Esophagus squamous epithelium (tissue), 5 donors: ENCODE measurements around the gene KIF7. TPM values are rescaled to one million over a fixed set of nuclear protein-coding genes. Genes with fewer than 3 reads are reported as not detected.
A peak's percentile ranks its signal among the peaks of the same experiment; 100 is the strongest.

Experiments used
- DNase-seq: peaks from one replicate; lab custom pipeline; 2025; lab: John Stamatoyannopoulos, UW
- H3K27ac ChIP-seq, 4 donors: fragments of 200-600 bp; sonication (generic); one replicate each; pipeline ENCODE4 v1.5.1; 2016 to 2019; ENCODE audit warnings: mild to moderate bottlenecking in 1 of 4
- H3K27me3 ChIP-seq, 4 donors: fragments of 200-600 bp; sonication (generic); 1 replicate in 3 of 4; 2 replicates in 1 of 4; pipeline versions ENCODE4 v1.5.1 to v1.6.0; 2017 to 2021; ENCODE audit warnings: antibody characterized with exemption in 1 of 4
- H3K36me3 ChIP-seq, 3 donors: fragments of 200-600 bp; sonication (generic); one replicate each; pipeline ENCODE4 v1.5.1; 2016 to 2019
- H3K4me1 ChIP-seq, 3 donors: fragments of 200-600 bp; sonication (generic); one replicate each; pipeline ENCODE4 v1.5.1; 2017 to 2019
- H3K4me3 ChIP-seq, 4 donors: fragments of 200-600 bp; sonication (generic); 1 replicate in 3 of 4; 2 replicates in 1 of 4; pipeline ENCODE4 v1.5.1; 2016 to 2019; ENCODE audit warnings: mild to moderate bottlenecking in 2 of 4, moderate library complexity in 1 of 4
- H3K9me3 ChIP-seq, 3 donors: fragments of 200-600 bp; sonication (generic); one replicate each; pipeline ENCODE4 v1.5.1; 2016 to 2019
- CTCF ChIP-seq, 6 experiments: fragments of 450-650 bp in 4 of 6; fragments of 200-600 bp in 2 of 6; sonication (generic) in 2 of 6; IDR thresholded peaks; one replicate each; pipeline ENCODE4 v1.5.1; 2016 to 2019; ENCODE audit warnings: antibody characterized with exemption in 6 of 6, mild to moderate bottlenecking in 4 of 6, moderate library complexity in 4 of 6
- POLR2A ChIP-seq, 4 donors: fragments of 450-650 bp; IDR thresholded peaks; one replicate each; pipeline ENCODE4 v1.6.1; 2017; ENCODE audit warnings: antibody characterized with exemption in 4 of 4, mild to moderate bottlenecking in 4 of 4, moderate library complexity in 3 of 4
- WGBS, 2 donors: methylation state at CpG; one replicate each; pipeline ENCODE4 v1.1.5; 2018; 5-methylcytosine and 5-hydroxymethylcytosine counted together
- intact Hi-C: fragments of 100-400 bp; cut with DNase I; formaldehyde crosslinking; loops from one replicate; pipeline ENCODE4 v1.15.0; 2022
- total RNA-seq, 4 donors: library from RNA; depleted of rRNA; stranded (reverse); fragments of >200 nt; gene quantifications; one replicate each; pipeline ENCODE4 v1.1.0, GENCODE V29; 2016
- donor health status: DM: yes; HTN: yes; CAD: no.

The KIF7 gene
- total RNA-seq, result 1 to 10 TPM in 1 of 4 donors, under 1 TPM in 3; 0.35 to 3.4 (median 0.54) TPM

GRCh38 chr15:89654847-89655805, at the start of gene KIF7:
KIF7 (minus strand) TSS chr15:89655467; CDS start chr15:89652930, 2,537 bp downstream.
- Histone ChIP-seq H3K4me3 (peak within 1 kb of the TSS; percentile 37 to 73 (median 62)), H3K27ac (peak within 1 kb of the TSS; percentile 42 to 76 (median 62)), H3K4me1 (peaks cover 9 to 20% (median 9%) of the 10 kb centered on the region in 3 donors), H3K27me3 (peaks cover 0 to 31% (median 0%) of the 10 kb centered on the region in 4 donors), H3K36me3 (no peaks in the 10 kb centered on the region), H3K9me3 (no peaks in the 10 kb centered on the region)
- intact Hi-C loops, result no loop called here
- TF ChIP-seq POLR2A (IDR thresholded peaks at IDR 0.05), result no peak
- no peak for TF ChIP-seq CTCF (IDR thresholded peaks at IDR 0.05)
- WGBS, 2 donors, result 4 to 9% methylated on average over 15 to 16 of the region's 87 CpGs
- no peak for DNase-seq

DNA sequence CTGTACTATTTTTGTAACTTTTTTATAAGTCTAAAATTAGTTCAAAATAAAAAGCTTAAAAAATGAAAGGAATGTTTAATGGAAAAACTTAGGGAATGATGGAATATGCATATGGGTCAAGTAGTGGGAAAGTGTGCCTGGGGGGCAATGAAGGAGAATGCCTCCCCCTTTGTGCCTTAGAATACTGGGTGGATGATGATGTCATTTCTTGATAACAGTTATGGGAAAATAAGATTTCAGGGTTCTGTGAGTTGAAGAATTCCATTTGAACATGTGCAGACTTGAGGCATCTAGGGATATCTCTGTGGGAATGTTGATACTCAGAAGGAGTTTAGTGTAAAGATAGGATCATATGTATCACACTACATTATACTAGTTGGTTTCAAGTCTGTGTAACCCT, 49.1 kb upstream of the KIF7 start:
- Histone ChIP-seq H3K4me3 (no peak overlapping the region), H3K27ac (no peak overlapping the region), H3K36me3 (no peaks in the 10 kb centered on the region), H3K4me1 (no peaks in the 10 kb centered on the region), H3K27me3 (peaks cover 0 to 8% (median 0%) of the 10 kb centered on the region in 4 donors), H3K9me3 (no peaks in the 10 kb centered on the region)
- no peak for TF ChIP-seq POLR2A (IDR thresholded peaks at IDR 0.05)
- no peak for TF ChIP-seq CTCF (IDR thresholded peaks at IDR 0.05)
- DNase-seq, result no peak
- intact Hi-C loops, result no loop called here

DNA sequence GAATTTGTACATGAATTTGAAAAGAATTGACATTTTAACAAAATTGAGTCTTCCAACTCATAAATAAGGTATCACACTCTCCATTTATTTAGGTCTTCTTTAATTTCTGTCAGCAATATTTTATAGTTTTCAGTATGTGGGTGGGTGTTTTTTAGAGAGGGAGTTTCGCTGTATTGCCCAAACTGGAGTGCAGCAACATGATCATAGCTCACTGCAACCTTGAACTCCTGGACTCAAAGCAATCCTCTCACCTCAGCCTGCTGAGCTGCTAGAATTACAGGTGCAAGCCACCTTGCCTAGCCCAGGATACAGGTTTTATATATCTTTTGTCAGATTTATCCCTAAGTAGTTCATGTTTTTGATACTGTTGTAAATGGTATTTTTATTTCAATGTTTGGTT, 39.9 kb upstream of the KIF7 start:
- WGBS, 2 donors, result 75 to 92% methylated on average over 1 of the region's 1 CpG
- intact Hi-C loops, result no loop called here
- Histone ChIP-seq H3K4me1 (peaks cover 0 to 7% (median 4%) of the 10 kb centered on the region in 3 donors), H3K36me3 (no peaks in the 10 kb centered on the region), H3K27ac (no peak overlapping the region), H3K27me3 (peaks cover 0 to 2% (median 0%) of the 10 kb centered on the region in 4 donors), H3K9me3 (no peaks in the 10 kb centered on the region), H3K4me3 (no peak overlapping the region)
- DNase-seq, result no peak
- TF ChIP-seq CTCF (IDR thresholded peaks at IDR 0.05), result no peak
- TF ChIP-seq POLR2A (IDR thresholded peaks at IDR 0.05), result no peak

DNA sequence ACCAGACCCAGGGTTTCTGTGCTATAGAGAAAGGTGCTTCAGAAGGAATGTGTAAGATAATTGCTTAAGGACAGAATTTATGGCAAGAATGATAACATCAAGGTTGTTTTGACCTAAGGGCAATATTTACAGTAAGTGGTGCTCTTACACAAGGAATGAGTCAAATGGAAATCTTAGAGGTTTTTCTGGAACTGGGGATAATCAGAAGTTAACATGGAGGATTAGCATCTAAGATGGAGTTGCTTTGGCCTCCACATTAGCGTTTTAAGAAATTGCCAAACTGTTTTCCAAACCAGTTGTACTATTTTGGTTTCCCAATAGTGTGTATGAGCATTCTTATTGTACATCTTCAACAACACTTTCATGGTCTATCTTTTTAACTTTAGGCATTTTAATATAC, 38.4 kb upstream of the KIF7 start:
- Histone ChIP-seq H3K4me1 (peaks cover 5 to 22% (median 17%) of the 10 kb centered on the region in 3 donors), H3K27me3 (no peaks in the 10 kb centered on the region), H3K4me3 (no peak overlapping the region), H3K36me3 (no peaks in the 10 kb centered on the region), H3K9me3 (no peaks in the 10 kb centered on the region), H3K27ac (no peak overlapping the region)
- TF ChIP-seq CTCF (IDR thresholded peaks at IDR 0.05) (no peak), POLR2A (IDR thresholded peaks at IDR 0.05) (no peak)
- DNase-seq, result no peak
- WGBS, 2 donors, result 63 to 93% methylated on average over 1 of the region's 1 CpG
- intact Hi-C loops, result no loop called here

DNA sequence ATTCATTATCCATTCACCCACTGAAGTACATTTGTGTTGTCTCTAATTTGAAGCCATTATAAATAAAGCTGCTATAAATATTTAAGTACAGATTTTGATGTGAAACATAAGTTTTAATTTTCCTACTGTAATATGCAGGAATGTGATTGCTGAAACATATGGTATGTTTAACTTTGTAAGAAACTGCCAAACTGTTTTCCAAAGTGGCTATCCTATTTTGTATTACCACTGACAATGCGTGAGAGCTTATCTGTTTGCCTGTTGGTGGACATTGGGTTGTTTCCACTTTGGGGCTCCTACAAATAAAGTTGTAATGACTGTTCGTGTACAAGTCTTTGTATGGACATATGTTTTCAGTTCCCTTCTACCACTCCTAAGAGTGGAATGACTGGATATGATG, 37.8 kb upstream of the KIF7 start:
- 20 to 25% methylated on average over 2 of the region's 2 CpGs for WGBS, 2 donors
- H3K4me3 ChIP-seq, result no peak overlapping the region
- intact Hi-C loops, result no loop called here
- DNase-seq, result no peak
- no peak for TF ChIP-seq CTCF (IDR thresholded peaks at IDR 0.05)
- TF ChIP-seq POLR2A (IDR thresholded peaks at IDR 0.05), result no peak
- no peak overlapping the region for H3K27ac ChIP-seq
- no peaks in the 10 kb centered on the region for H3K36me3 ChIP-seq
- H3K4me1 ChIP-seq, result peaks cover 5 to 27% (median 19%) of the 10 kb centered on the region in 3 donors
- H3K9me3 ChIP-seq, result no peaks in the 10 kb centered on the region
- H3K27me3 ChIP-seq, result no peaks in the 10 kb centered on the region
